Naive thymus-derived CD8-positive, alpha-beta T cell (primary cell): Measurements from ENCODE around the gene WNT3. TPM values are rescaled to one million over a fixed set of nuclear protein-coding genes. Genes with fewer than 3 reads are reported as not detected.

Experiments used
- ATAC-seq, 2 donors: fragments of 150-1000 bp; cut with Tn5 transposase in 1 of 2; sonication (Bioruptor Pico), chemical (Tn5 transposase) in 1 of 2; 1 replicate in 1 of 2; 2 replicates in 1 of 2; pipeline ENCODE4 v1.10.0; 2021; ENCODE audit warnings: mild to moderate bottlenecking in 2 of 2, moderate library complexity in 2 of 2
- POLR2A ChIA-PET: fragments of 350-600 bp; sonication (Branson Sonifier 250); formaldehyde crosslinking; loops from one replicate; lab custom pipeline; 2021; ENCODE audit warnings: antibody characterized with exemption; lab: Charles Lee
- DNase-seq, 10 donors: peaks; one replicate each; pipeline versions ENCODE4 v3.0.0 to v3.0.0-alpha.2; 2020 to 2022
- H3K27ac Mint-ChIP-seq, 10 donors: one replicate each; pipeline ENCODE4 v1.8.0; 2020 to 2022; ENCODE audit warnings: mild to moderate bottlenecking in 10 of 10, mixed read lengths in 10 of 10, moderate library complexity in 4 of 10, inconsistent platforms in 1 of 10
- H3K27me3 Mint-ChIP-seq, 5 donors: one replicate each; pipeline ENCODE4 v1.8.0; 2021 to 2022; ENCODE audit warnings: mixed read lengths in 5 of 5
- H3K36me3 Mint-ChIP-seq, 3 donors: one replicate each; pipeline ENCODE4 v1.8.0; 2020 to 2022; ENCODE audit warnings: mixed read lengths in 3 of 3, mild to moderate bottlenecking in 2 of 3, inconsistent platforms in 1 of 3
- H3K4me1 Mint-ChIP-seq, 4 donors: one replicate each; pipeline ENCODE4 v1.8.0; 2021 to 2022; ENCODE audit warnings: mixed read lengths in 4 of 4
- H3K4me3 Mint-ChIP-seq, 10 donors: one replicate each; pipeline ENCODE4 v1.8.0; 2020 to 2022; ENCODE audit warnings: mild to moderate bottlenecking in 10 of 10, mixed read lengths in 10 of 10, moderate library complexity in 6 of 10, inconsistent platforms in 1 of 10
- H3K9me3 Mint-ChIP-seq, 9 donors: one replicate each; pipeline ENCODE4 v1.8.0; 2020 to 2022; ENCODE audit warnings: mixed read lengths in 9 of 9, mild to moderate bottlenecking in 3 of 9, inconsistent platforms in 1 of 9, moderate library complexity in 1 of 9
- polyA plus RNA-seq, 3 donors: library from polyadenylated mRNA; unstranded; fragments of 300-500 nt; fragmentation: Illumina TruSeq; gene quantifications; one replicate each; pipeline ENCODE4 v1.2.3, GENCODE V29; 2021
- total RNA-seq, 8 experiments: library from RNA in 2 of 8; stranded (reverse) in 2 of 8; gene quantifications; one replicate each; pipeline ENCODE4 v1.2.3 and lab custom pipeline; 2021 to 2026

Gene WNT3
- total and polyA plus RNA-seq, 5 experiments from 2014 or later, result not detected

DNA sequence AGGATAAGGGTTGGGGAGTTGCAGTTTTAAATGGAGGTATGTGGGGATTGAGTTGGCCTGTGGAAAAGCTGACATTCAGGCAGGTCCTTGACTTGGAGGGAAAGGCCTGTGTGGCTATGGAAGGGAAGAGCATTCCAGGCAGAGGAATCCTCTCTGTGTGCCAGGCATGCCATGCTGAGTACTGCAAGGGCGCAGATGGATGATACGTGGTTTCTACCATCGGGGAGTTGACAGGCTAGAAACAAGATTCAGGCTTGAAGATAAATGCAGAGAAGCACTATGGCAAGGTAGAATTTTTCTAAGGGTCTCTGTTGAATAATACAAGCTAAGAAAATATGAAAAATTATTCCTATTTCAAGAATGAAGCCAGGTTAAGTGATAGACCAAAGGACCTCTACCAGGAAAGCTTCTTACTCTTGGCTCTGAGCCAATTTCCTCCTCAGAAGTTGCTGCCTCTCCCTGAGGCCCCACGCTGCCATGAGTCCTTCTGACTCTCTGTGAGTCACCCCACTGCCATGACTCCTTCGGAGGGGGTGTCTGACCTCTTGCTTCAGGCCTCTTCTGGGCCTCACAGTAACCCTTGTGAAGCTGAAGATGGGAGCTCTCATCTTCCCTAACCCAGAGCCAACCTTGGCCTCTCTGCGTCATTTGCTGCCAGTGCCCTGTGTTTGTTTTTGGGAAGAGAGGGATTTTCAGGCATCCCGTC is 75.8 kb downstream of the WNT3 start:
- no peaks in the 10 kb centered on the region for H3K27me3 Mint-ChIP-seq
- H3K36me3 Mint-ChIP-seq, result peaks cover 2 to 46% (median 4%) of the 10 kb centered on the region in 3 donors
- POLR2A ChIA-PET, result interaction anchor here (0.6 kb wide), 1 partner anchor 7 kb away, joined by 3 read pairs; no protein-coding TSS in a partner anchor
- H3K4me1 Mint-ChIP-seq, result peaks cover 0 to 4% (median 3%) of the 10 kb centered on the region in 4 donors
- no peak for DNase-seq
- H3K27ac Mint-ChIP-seq, result peak overlapping the region in 3 of 10 donors; percentile 4 to 64 (median 15)
- no peak overlapping the region for H3K4me3 Mint-ChIP-seq
- ATAC-seq, result no peak
- H3K9me3 Mint-ChIP-seq, result no peaks in the 10 kb centered on the region

DNA sequence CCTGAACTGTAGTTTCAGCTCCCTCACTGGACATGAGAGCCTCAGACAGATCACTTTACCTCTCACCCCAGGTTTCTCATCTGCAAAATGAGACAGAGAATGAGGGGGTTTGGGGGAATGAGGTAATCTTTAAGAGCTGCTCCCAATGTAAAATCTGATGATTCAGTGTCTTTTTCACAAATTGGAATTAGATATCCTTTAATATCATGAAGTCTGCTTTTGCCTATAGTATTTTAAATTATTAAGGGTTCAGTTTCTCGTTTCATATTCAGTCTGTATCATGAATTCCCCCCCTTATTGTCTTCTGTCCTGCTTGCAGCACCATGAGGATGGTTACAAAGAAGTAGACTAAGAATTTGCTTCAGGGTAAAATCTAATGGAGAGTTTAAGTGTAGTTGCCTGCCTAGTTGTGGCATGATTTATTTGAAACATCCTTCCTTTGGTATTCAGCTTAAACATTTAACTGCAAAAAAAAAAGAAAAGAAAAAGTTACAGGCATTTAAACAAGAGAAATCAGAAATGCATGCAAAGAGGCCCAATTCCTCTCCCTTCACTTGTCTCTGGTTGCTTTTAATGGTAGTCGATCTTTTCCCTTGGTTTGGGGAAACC is 77.3 kb downstream of the WNT3 start:
- H3K4me3 Mint-ChIP-seq, result no peak overlapping the region
- POLR2A ChIA-PET, result no interaction called here
- no peaks in the 10 kb centered on the region for H3K27me3 Mint-ChIP-seq
- H3K36me3 Mint-ChIP-seq, result peaks cover 2 to 46% (median 4%) of the 10 kb centered on the region in 3 donors
- H3K4me1 Mint-ChIP-seq, result peaks cover 0 to 16% (median 3%) of the 10 kb centered on the region in 4 donors
- no peaks in the 10 kb centered on the region for H3K9me3 Mint-ChIP-seq
- peak overlapping the region in 2 of 10 donors; percentile 64 to 71 for H3K27ac Mint-ChIP-seq
- DNase-seq, result no peak
- ATAC-seq, result no peak

DNA sequence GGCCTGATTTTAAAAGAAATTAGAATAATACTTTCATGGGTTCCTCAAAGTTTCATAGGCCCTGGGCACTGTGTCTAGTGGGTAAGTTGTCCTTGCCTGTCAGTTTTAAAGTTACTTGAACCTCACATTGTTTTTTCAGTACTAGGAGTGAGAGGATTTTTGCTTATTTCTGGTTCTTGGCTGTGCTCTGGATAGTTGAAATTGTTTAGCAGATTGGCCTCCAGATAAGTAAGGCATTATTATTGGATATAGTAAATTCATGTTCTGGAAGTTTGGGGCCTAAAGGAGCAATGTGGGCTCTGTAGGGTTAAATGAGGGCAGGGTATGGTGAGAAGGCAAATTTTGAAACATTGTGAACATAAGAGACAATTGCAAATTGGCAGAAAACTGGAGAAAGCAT is 78.5 kb downstream of the WNT3 start:
- Mint-ChIP-seq H3K27ac (peak overlapping the region in 1 of 10 donors; percentile 31), H3K4me3 (no peak overlapping the region), H3K36me3 (peaks cover 2 to 42% (median 4%) of the 10 kb centered on the region in 3 donors), H3K4me1 (peaks cover 0 to 21% (median 3%) of the 10 kb centered on the region in 4 donors), H3K27me3 (no peaks in the 10 kb centered on the region), H3K9me3 (no peaks in the 10 kb centered on the region)
- ATAC-seq (no peak), DNase-seq (no peak)
- POLR2A ChIA-PET, result no interaction called here

DNA sequence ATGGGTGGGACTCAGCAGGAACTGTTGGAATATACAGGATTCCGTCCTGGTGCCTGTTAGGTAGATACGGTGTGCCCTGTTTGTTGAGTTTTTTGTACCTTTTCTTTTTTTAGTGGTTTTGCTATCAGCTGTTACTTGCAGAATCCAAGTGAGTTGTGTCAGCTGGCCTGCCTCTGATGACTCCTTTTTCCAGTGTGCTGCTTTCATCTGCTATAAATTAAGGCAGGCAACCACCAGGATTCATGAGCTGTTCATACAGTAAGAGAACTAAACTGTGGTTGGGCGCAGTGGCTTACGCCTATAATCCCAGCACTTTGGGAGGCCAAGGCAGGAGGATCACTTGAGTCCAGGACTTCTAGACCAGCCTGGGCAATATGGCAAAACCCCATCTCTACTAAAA is 79.9 kb downstream of the WNT3 start:
- no peak for ATAC-seq
- Mint-ChIP-seq H3K27ac (no peak overlapping the region), H3K9me3 (no peaks in the 10 kb centered on the region), H3K4me3 (no peak overlapping the region), H3K4me1 (peaks cover 0 to 21% (median 3%) of the 10 kb centered on the region in 4 donors), H3K27me3 (no peaks in the 10 kb centered on the region), H3K36me3 (peaks cover 4 to 38% (median 6%) of the 10 kb centered on the region in 3 donors)
- no peak for DNase-seq
- POLR2A ChIA-PET, result no interaction called here

DNA sequence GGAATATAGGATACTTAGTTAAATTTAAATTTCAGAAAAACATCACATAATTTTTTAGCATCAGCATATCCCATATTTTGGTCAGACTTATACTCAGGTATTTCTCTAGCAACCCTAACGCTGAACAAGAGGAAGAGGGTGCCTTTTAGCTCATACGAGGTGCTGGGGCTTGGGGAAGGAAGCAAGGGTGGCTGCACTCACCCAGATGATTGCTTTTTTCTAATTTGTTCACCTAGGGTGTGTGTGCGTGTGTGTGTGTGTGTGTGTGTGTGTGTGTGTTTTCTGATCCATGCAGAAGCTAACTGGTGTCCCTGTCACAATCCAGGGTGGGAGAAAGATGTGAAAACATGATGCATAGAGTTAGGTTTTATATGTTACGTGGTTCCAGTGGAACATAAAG is 81.2 kb downstream of the WNT3 start:
- no peak for DNase-seq
- H3K4me1 Mint-ChIP-seq, result peaks cover 0 to 21% (median under 1%) of the 10 kb centered on the region in 4 donors
- no peak overlapping the region for H3K4me3 Mint-ChIP-seq
- no peaks in the 10 kb centered on the region for H3K27me3 Mint-ChIP-seq
- POLR2A ChIA-PET, result no interaction called here
- H3K36me3 Mint-ChIP-seq, result peaks cover 4 to 44% (median 9%) of the 10 kb centered on the region in 3 donors
- H3K27ac Mint-ChIP-seq, result no peak overlapping the region
- H3K9me3 Mint-ChIP-seq, result no peaks in the 10 kb centered on the region
- ATAC-seq, result no peak

GRCh38 chr17:46736100-46736499 is 82.4 kb downstream of the WNT3 start:
- no peaks in the 10 kb centered on the region for H3K9me3 Mint-ChIP-seq
- POLR2A ChIA-PET, result no interaction called here
- H3K27me3 Mint-ChIP-seq, result no peaks in the 10 kb centered on the region
- no peak overlapping the region for H3K4me3 Mint-ChIP-seq
- H3K4me1 Mint-ChIP-seq, result peaks cover 0 to 21% (median under 1%) of the 10 kb centered on the region in 4 donors
- H3K36me3 Mint-ChIP-seq, result peaks cover 4 to 42% (median 11%) of the 10 kb centered on the region in 3 donors
- H3K27ac Mint-ChIP-seq, result peak overlapping the region in 2 of 10 donors; percentile 11 to 29
- no peak for DNase-seq
- no peak for ATAC-seq

DNA sequence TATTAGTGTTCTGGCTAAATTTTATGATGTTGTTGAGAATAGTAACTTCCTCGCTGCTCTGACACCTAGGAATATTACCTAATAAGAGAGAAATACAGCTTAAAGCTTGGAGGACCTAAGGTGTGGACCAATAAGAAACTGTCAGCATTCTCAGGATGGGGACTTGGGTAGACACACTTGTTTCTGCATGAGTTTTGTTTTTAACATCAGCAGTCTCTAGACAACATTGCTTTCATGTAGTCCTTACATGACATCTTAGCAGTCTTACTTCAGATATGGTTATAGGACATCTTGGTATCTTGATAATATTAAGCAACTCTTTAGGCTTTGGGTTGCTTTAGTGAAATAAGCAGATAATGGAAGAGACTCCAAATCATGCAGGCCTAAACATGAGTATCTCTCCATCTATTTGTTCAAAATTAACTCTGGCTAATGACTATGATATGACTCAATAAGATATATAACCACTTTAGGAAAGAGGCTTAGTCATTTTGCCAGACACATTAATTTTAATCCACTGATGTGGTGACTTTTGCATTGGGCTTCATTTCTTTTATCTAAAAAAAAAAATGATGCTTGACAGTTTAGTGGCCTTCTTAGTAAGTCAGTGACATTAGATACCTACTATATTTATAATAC is 84.5 kb downstream of the WNT3 start:
- no peak overlapping the region for H3K27ac Mint-ChIP-seq

GRCh38 chr17:46732754-46733398 is 85.6 kb downstream of the WNT3 start:
- ATAC-seq, result no peak
- Mint-ChIP-seq H3K27me3 (no peaks in the 10 kb centered on the region), H3K36me3 (peaks cover 0 to 56% (median 22%) of the 10 kb centered on the region in 3 donors)

More for the DNA sequence above, 84.5 kb downstream of the WNT3 start:
- Mint-ChIP-seq H3K27me3 (no peaks in the 10 kb centered on the region), H3K9me3 (no peaks in the 10 kb centered on the region), H3K4me1 (peaks cover 0 to 21% (median under 1%) of the 10 kb centered on the region in 4 donors), H3K36me3 (peaks cover 0 to 49% (median 22%) of the 10 kb centered on the region in 3 donors), H3K4me3 (no peak overlapping the region)
- POLR2A ChIA-PET, result no interaction called here
- DNase-seq (no peak), ATAC-seq (no peak)

GRCh38 chr17:46732160-46732559 is 86.3 kb downstream of the WNT3 start:
- ATAC-seq (no peak), DNase-seq (no peak)
- POLR2A ChIA-PET, result no interaction called here
- H3K27ac Mint-ChIP-seq, result no peak overlapping the region
- no peaks in the 10 kb centered on the region for H3K9me3 Mint-ChIP-seq
- no peaks in the 10 kb centered on the region for H3K27me3 Mint-ChIP-seq
- H3K4me1 Mint-ChIP-seq, result peaks cover 0 to 15% (median under 1%) of the 10 kb centered on the region in 4 donors
- H3K4me3 Mint-ChIP-seq, result no peak overlapping the region
- peaks cover 0 to 59% (median 25%) of the 10 kb centered on the region in 3 donors for H3K36me3 Mint-ChIP-seq

More at GRCh38 chr17:46732754-46733398, 85.6 kb downstream of the WNT3 start:
- Mint-ChIP-seq H3K27ac (no peak overlapping the region), H3K4me1 (peaks cover 0 to 21% (median under 1%) of the 10 kb centered on the region in 4 donors), H3K4me3 (no peak overlapping the region), H3K9me3 (no peaks in the 10 kb centered on the region)
- no peak for DNase-seq
- POLR2A ChIA-PET, result no interaction called here

DNA sequence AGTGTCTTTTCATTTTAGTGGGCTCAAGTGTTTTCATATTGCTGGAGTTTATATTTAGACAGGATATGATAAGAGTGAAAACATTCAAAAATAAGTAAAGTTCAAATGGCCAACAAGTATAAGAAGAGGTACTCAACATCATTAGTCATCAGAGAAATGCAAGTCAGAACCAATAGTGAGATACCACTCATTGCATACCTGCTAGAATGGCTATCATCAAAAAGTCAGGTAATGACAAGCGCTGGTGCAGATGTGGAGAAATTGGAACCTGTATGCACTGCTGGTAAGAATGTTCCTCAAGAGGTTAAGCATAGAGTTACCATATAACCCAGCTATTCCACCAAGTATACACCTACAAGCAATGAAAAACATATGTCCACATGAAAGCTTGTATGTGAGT is 87.8 kb downstream of the WNT3 start:
- DNase-seq, result no peak
- Mint-ChIP-seq H3K36me3 (peaks cover 0 to 67% (median 35%) of the 10 kb centered on the region in 3 donors), H3K27ac (no peak overlapping the region), H3K27me3 (no peaks in the 10 kb centered on the region), H3K4me1 (peaks cover 0 to 3% (median under 1%) of the 10 kb centered on the region in 4 donors), H3K4me3 (no peak overlapping the region), H3K9me3 (no peaks in the 10 kb centered on the region)
- no peak for ATAC-seq
- POLR2A ChIA-PET, result no interaction called here

- Mint-ChIP-seq H3K4me3 (no peak overlapping the region), H3K9me3 (no peaks in the 10 kb centered on the region)
- POLR2A ChIA-PET, result no interaction called here
Measured at GRCh38 chr17:46730026-46730425, 88.5 kb downstream of the WNT3 start.

GRCh38 chr17:46727572-46728348 is 90.7 kb downstream of the WNT3 start:
- DNase-seq (no peak), ATAC-seq (no peak)
- H3K27ac Mint-ChIP-seq, result no peak overlapping the region
- peaks cover 0 to 63% (median 27%) of the 10 kb centered on the region in 3 donors for H3K36me3 Mint-ChIP-seq
- H3K4me1 Mint-ChIP-seq, result peaks cover 0 to 2% (median under 1%) of the 10 kb centered on the region in 4 donors
- no peak overlapping the region for H3K4me3 Mint-ChIP-seq
- POLR2A ChIA-PET, result interaction anchor here (0.7 kb wide), 1 partner anchor 816 kb away, joined by 4 read pairs; no protein-coding TSS in a partner anchor
- H3K27me3 Mint-ChIP-seq, result no peaks in the 10 kb centered on the region
- no peaks in the 10 kb centered on the region for H3K9me3 Mint-ChIP-seq

More at GRCh38 chr17:46730026-46730425, 88.5 kb downstream of the WNT3 start:
- H3K27me3 Mint-ChIP-seq, result no peaks in the 10 kb centered on the region
- ATAC-seq, result no peak
- H3K36me3 Mint-ChIP-seq, result peaks cover 0 to 63% (median 35%) of the 10 kb centered on the region in 3 donors
- peaks cover 0 to 1% (median 0%) of the 10 kb centered on the region in 4 donors for H3K4me1 Mint-ChIP-seq
- H3K27ac Mint-ChIP-seq, result no peak overlapping the region
- no peak for DNase-seq
